ENCODE data around the gene OR9A2.
A peak's percentile ranks its signal among the peaks of the same experiment; 100 is the strongest.
"Not testable (repeated sequence)": the region's sequence is repeated elsewhere in the genome, so short reads cannot be mapped to it uniquely, and the experiment has no call there.

Gene OR9A2

DNA sequence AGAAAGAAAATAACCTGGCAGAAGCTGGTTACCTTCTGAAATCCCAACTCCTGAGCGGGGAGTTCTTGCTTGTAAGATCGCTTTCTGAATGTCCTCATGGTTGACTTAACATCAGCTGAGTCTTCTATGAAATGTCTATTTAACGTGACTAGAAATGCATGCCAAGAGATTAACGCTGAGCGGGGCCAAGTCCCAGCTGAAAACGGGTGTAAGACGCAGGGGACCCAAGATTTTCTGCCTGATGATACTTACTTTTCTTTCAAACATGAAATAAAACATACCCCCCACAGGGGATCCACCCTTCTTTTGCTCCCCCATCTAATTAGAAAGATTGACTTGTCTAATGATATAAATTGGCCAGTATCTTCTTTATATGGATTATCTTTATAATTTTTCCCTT lies 14.9 kb downstream of the OR9A2 start:
- Mint-ChIP-seq H3K27me3 (peaks cover 9% of the 10 kb centered on the region), H3K4me1 (peaks cover 16% of the 10 kb centered on the region), H3K27ac (no peak overlapping the region), H3K4me3 (no peak overlapping the region), H3K9me3 (no peaks in the 10 kb centered on the region), H3K36me3 (ENCODE audit: low read depth) (no peaks in the 10 kb centered on the region)
- no peak for DNase-seq
- no peak for ATAC-seq

DNA sequence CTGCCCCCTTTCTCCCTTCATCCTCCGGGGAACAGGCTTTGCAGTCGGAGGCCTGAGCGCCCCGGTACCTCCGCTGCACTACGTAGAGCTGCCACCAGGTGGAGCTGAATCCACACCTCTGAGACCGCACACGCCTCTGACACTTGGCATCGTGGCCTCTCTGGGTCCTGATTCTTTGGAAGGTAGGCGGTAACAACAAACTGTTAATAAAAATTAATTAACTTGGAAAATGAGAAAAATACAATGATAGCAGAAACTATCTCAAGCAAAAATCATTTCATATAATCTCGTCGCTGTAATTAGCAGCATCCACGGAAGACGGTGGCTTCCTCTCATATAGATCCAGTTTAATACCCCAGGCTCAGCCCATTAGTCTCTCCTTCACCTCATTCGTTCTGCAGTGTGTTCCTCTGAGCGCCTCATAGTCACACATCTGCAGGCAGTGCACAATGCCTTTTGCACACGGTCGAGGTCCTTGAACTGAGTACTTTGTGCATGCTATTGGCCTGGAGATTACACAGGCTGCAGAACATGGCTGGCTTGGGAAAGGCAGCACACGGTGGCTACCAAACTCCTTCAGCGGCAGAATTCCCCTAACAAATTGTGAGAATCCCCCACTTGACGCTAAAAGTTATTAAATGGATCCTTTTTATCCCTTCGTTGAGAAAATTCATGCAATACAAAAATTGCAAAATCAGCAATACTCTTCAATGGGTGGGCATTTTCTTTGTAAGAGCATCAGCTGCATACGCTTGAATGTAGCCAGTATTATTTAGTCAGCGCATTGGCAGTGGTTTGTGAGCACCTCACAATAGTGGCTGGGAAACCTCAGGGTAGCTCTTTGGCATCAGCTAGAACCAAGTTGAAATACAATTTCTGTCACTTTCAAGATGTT lies 18.7 kb downstream of the OR9A2 start:
- Mint-ChIP-seq H3K27me3 (peaks cover 3% of the 10 kb centered on the region), H3K27ac (no peak overlapping the region), H3K36me3 (ENCODE audit: low read depth) (no peaks in the 10 kb centered on the region), H3K9me3 (no peaks in the 10 kb centered on the region), H3K4me3 (no peak overlapping the region), H3K4me1 (peaks cover 10% of the 10 kb centered on the region)
- DNase-seq (peak; percentile 85), ATAC-seq (peak; percentile 88)

GRCh38 chr7:143005632-143006260 lies 21.2 kb downstream of the OR9A2 start:
- Mint-ChIP-seq H3K4me1 (peaks cover 12% of the 10 kb centered on the region), H3K4me3 (no peak overlapping the region), H3K27me3 (peaks cover 3% of the 10 kb centered on the region), H3K9me3 (no peaks in the 10 kb centered on the region), H3K27ac (no peak overlapping the region), H3K36me3 (ENCODE audit: low read depth) (no peaks in the 10 kb centered on the region)
- no peak for DNase-seq
- ATAC-seq, result no peak

DNA sequence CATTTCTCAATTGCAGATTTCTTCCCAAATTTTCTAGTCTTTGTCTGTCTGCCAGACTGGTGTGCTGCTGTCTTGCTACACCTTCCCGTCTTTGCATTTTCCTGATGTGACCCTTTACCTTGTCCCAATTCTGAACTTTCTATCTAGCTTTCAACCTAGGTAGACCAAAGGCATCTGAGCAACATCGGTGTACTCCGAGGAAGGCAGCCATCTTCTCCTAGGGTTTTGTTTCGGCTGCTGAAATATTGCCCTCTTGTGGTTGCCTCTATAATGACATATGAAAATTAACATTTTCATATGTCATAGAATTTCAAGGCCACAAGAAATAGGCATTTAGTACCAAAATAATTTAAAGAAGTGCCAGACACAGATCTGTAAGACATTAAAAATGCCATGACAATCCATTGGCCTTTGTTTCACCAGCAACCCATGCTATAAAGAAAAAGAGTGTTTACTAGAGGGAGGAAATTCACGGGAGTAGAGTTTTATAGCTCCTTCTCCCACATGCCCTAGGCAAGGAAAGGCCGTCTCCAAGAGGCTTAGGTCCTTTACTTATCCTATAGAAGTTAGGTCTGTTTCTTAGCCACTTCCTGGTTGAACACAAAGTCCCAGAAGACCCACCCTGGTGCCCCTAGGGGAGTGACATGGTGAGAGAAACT lies 23.4 kb downstream of the OR9A2 start:
- ATAC-seq (no peak), DNase-seq (no peak)
- no peak overlapping the region for H3K27ac Mint-ChIP-seq
- H3K4me3 Mint-ChIP-seq, result peak overlapping the region; percentile 69
- peaks cover 9% of the 10 kb centered on the region for H3K4me1 Mint-ChIP-seq
- H3K36me3 Mint-ChIP-seq (ENCODE audit: low read depth), result no peaks in the 10 kb centered on the region
- H3K9me3 Mint-ChIP-seq, result no peaks in the 10 kb centered on the region
- H3K27me3 Mint-ChIP-seq, result peaks cover 3% of the 10 kb centered on the region

DNA sequence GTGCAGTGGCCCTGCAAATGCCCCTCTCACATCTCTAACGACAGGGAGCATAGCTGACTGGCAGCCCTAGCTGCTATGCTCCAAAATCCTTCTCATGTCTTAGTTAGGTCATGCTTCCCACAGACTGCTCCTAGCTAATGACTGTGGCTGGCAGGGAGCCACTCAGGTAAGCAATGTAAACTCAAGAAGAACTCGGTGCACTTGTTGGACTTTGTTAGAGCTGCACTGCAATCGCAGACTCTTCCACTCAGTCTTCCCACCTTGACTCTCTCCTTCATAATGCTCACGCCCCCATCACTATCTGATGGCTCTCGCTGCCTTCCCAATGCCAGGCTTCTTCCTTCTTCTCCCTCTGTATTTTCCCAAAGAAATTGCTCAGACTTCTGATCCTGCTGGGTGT lies 24.0 kb downstream of the OR9A2 start:
- no peak for ATAC-seq
- no peak for DNase-seq
- Mint-ChIP-seq H3K36me3 (ENCODE audit: low read depth) (no peaks in the 10 kb centered on the region), H3K4me3 (peak overlapping the region; percentile 69), H3K4me1 (peaks cover 7% of the 10 kb centered on the region), H3K27ac (no peak overlapping the region), H3K9me3 (no peaks in the 10 kb centered on the region), H3K27me3 (peaks cover 2% of the 10 kb centered on the region)

DNA sequence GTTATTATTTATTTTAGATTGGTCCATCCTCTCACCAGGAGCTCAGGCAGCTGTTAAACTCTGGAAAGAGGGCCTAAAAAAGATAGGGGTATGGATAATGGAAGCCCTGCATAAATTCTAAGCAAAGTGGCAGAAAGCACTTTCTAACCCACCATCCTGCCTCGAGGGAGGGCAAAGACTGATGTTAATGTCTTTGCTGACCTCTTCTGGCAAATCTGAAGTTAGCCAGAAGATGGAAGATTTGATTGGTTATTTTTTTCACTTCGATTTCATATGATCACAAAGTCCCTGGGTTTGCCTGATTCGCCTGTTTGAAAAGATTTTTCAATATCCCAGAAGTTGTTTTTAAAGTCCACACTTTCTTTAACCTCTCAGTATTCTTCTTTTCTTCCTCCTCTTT lies 24.8 kb downstream of the OR9A2 start:
- H3K9me3 Mint-ChIP-seq, result no peaks in the 10 kb centered on the region
- H3K27me3 Mint-ChIP-seq, result no peaks in the 10 kb centered on the region
- H3K4me3 Mint-ChIP-seq, result no peak overlapping the region
- DNase-seq (no peak), ATAC-seq (no peak)
- no peak overlapping the region for H3K27ac Mint-ChIP-seq
- no peaks in the 10 kb centered on the region for H3K36me3 Mint-ChIP-seq (ENCODE audit: low read depth)
- H3K4me1 Mint-ChIP-seq, result peaks cover 5% of the 10 kb centered on the region

DNA sequence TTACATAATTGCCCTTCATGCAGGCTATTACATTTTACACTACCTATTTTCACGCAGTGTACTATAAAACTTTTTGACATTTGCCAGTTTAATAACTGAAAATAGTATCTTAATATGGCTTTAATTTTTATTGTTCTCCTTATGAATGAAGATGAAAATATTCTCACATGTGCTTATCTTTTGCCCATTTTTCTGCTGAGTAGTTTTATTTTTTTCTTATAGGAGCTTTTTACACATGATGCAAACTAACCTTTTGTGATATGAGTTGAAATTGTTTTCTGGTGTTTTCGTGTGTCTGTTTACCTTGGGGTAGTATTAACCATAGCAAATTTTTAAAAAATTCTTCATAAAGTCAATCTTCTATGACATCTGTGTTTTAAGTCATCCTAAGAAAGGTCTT lies 26.3 kb downstream of the OR9A2 start:
- Mint-ChIP-seq H3K27ac (no peak overlapping the region), H3K4me3 (no peak overlapping the region), H3K4me1 (peaks cover 5% of the 10 kb centered on the region), H3K36me3 (ENCODE audit: low read depth) (no peaks in the 10 kb centered on the region), H3K27me3 (no peaks in the 10 kb centered on the region), H3K9me3 (no peaks in the 10 kb centered on the region)
- DNase-seq, result no peak
- no peak for ATAC-seq

GRCh38 chr7:142999793-143000192 lies 27.1 kb downstream of the OR9A2 start:
- H3K4me1 Mint-ChIP-seq, result peaks cover 5% of the 10 kb centered on the region

GRCh38 chr7:142998966-142999365 lies 28.0 kb downstream of the OR9A2 start:
- ATAC-seq (no peak), DNase-seq (no peak)
- no peaks in the 10 kb centered on the region for H3K9me3 Mint-ChIP-seq
- H3K4me3 Mint-ChIP-seq, result no peak overlapping the region
- no peaks in the 10 kb centered on the region for H3K27me3 Mint-ChIP-seq
- H3K36me3 Mint-ChIP-seq (ENCODE audit: low read depth), result no peaks in the 10 kb centered on the region
- H3K27ac Mint-ChIP-seq, result no peak overlapping the region
- H3K4me1 Mint-ChIP-seq, result peaks cover 5% of the 10 kb centered on the region

More at GRCh38 chr7:142999793-143000192, 27.1 kb downstream of the OR9A2 start:
- Mint-ChIP-seq H3K4me3 (no peak overlapping the region), H3K36me3 (ENCODE audit: low read depth) (no peaks in the 10 kb centered on the region), H3K27ac (no peak overlapping the region), H3K9me3 (no peaks in the 10 kb centered on the region), H3K27me3 (no peaks in the 10 kb centered on the region)
- ATAC-seq, result no peak
- no peak for DNase-seq

DNA sequence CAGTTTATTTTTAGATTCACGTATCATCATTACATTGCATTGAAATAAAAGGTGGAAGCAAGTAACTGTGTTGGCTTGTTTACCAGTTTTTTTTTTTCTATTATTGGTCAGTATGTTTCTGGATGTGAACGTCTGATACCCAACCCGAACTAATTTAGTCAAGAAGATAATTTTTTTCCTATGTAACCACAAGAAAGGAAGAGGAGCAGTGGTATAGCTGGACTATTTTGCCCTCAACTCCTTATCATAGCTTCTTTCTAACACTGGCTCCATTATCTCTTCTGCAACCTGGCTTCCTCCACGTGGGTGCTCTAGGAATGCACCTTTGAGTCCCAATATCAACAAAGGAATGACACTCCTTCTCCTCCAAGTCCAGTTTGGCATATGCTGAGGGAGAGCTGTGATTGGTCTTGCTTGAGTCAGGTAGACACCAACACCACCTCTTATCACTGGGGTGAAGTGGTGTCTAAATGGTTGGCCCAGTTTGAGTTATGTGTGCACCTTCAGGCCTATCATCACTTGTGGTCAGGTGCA lies 29.4 kb downstream of the OR9A2 start:
- no peak for DNase-seq

DNA sequence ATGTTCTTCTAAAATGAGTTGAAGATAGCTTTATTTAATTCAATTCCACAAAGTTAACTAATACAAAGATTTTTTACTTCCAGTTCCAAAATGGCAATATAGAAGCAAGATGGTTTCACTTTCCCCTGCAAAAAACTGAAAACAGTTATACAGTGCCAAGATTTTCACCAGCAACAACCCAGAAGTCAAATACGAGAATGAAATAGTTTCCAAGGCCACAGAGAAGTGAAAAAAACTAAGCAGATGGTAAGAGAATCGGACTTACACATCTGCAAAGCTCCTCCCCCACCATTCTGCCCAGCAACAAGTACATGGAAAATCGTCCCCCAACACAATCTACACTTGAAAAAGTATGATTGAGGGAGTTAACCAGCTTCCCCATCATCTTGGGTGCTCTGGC lies 34.5 kb downstream of the OR9A2 start:
- DNase-seq, result no peak
- no peak for ATAC-seq
- Mint-ChIP-seq H3K27me3 (peaks cover 3% of the 10 kb centered on the region), H3K9me3 (no peaks in the 10 kb centered on the region), H3K4me1 (no peaks in the 10 kb centered on the region), H3K27ac (no peak overlapping the region), H3K36me3 (ENCODE audit: low read depth) (no peaks in the 10 kb centered on the region), H3K4me3 (no peak overlapping the region)

More for the DNA sequence above, 29.4 kb downstream of the OR9A2 start:
- Mint-ChIP-seq H3K9me3 (no peaks in the 10 kb centered on the region), H3K36me3 (ENCODE audit: low read depth) (no peaks in the 10 kb centered on the region), H3K27ac (no peak overlapping the region), H3K4me1 (no peaks in the 10 kb centered on the region), H3K4me3 (no peak overlapping the region), H3K27me3 (no peaks in the 10 kb centered on the region)
- no peak for ATAC-seq

- no peaks in the 10 kb centered on the region for H3K4me1 Mint-ChIP-seq
- no peak overlapping the region for H3K27ac Mint-ChIP-seq
- H3K4me3 Mint-ChIP-seq, result no peak overlapping the region
- ATAC-seq (no peak), DNase-seq (no peak)
- peaks cover 11% of the 10 kb centered on the region for H3K27me3 Mint-ChIP-seq
- peaks cover 12% of the 10 kb centered on the region for H3K9me3 Mint-ChIP-seq
- H3K36me3 Mint-ChIP-seq (ENCODE audit: low read depth), result no peaks in the 10 kb centered on the region
These were observed 42.6 kb downstream of the OR9A2 start for GRCh38 chr7:142984297-142984696.

DNA sequence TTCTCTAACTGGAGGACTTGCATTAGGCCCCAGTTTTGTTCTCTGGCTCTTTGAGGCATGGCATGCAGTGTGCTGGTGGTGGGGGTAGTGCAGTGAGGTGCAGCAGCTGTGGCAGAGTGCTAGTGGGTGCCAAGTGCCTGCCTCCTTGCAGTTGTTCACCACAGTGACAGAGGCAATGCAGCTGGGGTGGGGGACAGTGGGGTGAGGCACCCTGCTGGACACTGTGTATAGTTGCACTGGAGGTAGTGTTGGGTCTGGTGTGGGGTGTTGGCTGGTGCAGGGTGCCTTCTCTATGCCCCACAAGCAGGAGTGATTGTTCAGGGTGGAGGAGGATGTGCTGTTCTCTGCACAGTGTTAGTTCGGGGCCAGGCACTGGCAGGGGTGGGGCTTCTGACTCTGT lies 43.1 kb downstream of the OR9A2 start:
- H3K4me3 Mint-ChIP-seq, result no peak overlapping the region
- H3K27ac Mint-ChIP-seq, result no peak overlapping the region
- H3K9me3 Mint-ChIP-seq, result peaks cover 12% of the 10 kb centered on the region
- peaks cover 11% of the 10 kb centered on the region for H3K27me3 Mint-ChIP-seq
- H3K36me3 Mint-ChIP-seq (ENCODE audit: low read depth), result no peaks in the 10 kb centered on the region
- DNase-seq, result no peak
- no peak for ATAC-seq
- no peaks in the 10 kb centered on the region for H3K4me1 Mint-ChIP-seq

DNA sequence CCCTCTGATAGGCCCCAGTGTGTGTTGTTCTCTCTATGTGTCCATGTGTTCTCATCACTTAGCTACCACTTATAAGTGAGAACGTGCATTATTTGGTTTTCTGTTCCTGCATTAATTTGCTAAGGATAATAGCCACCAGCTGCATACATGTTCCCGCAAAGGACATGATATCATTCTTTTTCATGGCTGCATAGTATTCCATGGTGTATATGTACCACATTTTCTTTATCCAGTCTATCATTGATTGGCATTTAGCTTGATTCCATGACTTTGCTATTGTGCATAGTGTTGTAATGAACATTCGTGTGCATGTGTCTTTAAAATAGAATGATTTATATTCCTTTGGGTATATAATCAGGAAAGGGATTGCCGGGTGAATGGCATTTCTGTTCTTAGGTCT lies 48.5 kb downstream of the OR9A2 start:
- DNase-seq; H3K4me3 Mint-ChIP-seq; H3K4me1 Mint-ChIP-seq; ATAC-seq; H3K36me3 Mint-ChIP-seq (ENCODE audit: low read depth); H3K27ac Mint-ChIP-seq: not testable (repeated sequence)
- Mint-ChIP-seq H3K9me3 (peaks cover 16% of the 10 kb centered on the region), H3K27me3 (peaks cover 14% of the 10 kb centered on the region)

All from activated naive CD8-positive, alpha-beta T cell treated with anti-CD3 and anti-CD28 coated beads, Interleukin-2, amount 50 U/mL, for 24 hours (primary cell).